HG03108 (cell line): ENCODE data around the gene OLFML2B.
A peak's percentile ranks its signal among the peaks of the same experiment; 100 is the strongest.
"Not testable (repeated sequence)": the region's sequence is repeated elsewhere in the genome, so short reads cannot be mapped to it uniquely, and the experiment has no call there.

Experiments used
- ATAC-seq: cut with Tn5 transposase; IDR thresholded peaks from one replicate; pipeline ENCODE4 v1.9.1; 2021; ENCODE audit warnings: moderate library complexity; ENCODE audit not compliant: unreplicated experiment

The OLFML2B gene

DNA sequence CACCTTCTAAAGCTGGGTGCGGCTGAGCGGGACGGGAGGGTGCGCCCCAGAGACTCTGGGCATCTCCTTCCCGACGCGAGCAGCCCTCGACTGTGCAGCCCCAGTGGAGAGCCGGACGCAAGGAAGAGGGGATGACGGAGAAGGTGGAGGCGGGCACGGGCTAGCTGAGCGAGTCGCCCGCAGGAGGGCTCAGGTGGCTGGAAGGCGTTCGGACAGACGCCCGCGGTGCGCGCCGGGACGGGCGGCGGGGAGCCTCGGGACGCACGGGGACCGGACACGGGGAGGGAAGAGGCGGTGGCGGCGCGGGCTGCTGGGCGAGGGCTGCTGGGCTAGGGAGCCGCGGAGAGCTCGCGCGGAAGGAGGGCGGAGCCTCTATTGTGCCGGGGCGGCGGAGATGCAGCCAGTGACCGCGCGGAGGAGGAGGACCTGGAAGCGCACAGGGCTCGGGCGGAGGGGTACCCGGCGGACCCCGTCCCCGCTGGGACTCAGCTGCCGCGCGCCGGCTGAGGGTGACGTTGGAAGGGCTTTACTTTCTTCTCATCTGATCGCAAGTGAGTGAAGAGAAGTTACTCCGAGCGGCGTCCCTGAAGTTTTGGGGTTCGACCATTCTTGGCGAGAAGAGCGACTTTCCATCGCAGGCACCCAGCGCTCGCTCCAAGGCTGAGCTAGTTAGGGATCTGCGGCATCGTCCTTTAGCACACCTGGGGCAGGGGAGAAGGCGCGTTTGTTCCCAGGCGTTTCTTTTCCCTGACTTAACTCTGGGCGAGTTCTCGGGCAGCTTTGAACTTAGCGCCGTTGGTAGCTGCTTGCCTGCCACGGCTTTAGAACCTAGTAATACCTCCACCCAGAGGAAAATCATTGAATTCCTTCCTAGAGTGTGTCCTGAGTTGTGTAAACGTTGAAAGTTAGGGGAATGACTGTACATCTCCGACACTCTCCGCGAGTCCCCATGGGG is at the start of gene OLFML2B:
Gene OLFML2B, minus strand, starts transcription at position 323 of the 955 bp plus-strand sequence. CDS start 439 bp downstream, outside the sequence.
- ATAC-seq, result peak; percentile 57

DNA sequence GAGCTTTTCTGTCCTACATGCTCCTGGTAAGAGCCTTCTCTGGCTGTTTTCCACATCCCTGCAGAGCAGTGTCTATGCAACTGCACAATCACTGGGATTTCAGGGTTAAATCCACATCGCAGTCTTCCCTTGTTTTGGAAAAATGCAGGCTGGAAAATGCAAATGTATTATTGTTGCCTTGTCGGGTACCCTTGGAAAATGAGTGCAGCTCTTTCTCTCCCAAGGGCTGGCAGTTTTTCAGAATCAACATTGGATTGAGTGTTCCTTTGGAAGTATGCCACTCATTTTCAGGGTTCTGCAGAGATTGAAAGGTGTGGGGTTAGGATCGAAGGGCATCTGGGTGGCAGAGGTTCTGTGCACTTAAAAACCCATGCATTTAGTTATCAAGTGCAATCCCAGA is 49.1 kb upstream of the OLFML2B start:
- ATAC-seq, result no peak

DNA sequence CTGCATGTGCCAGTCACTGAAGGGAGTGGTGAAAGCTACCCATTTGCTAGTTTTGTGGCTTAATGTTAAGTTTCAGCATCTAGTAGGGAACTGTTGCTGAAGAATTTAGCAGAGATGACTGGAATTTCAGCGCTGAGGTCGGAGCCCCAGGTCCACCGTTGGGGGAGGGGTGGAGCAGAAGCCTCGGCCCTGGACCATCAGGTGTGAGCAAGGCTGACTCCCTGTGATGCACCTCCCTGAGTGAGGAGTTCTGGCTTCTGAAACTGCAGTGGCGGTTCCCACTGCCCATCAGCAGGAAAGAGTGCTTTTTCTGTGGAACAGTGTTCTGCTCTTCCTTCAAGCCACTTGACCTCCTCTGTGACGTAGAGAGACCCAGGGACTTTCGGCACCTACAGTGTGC is 47.2 kb upstream of the OLFML2B start:
- ATAC-seq, result no peak

DNA sequence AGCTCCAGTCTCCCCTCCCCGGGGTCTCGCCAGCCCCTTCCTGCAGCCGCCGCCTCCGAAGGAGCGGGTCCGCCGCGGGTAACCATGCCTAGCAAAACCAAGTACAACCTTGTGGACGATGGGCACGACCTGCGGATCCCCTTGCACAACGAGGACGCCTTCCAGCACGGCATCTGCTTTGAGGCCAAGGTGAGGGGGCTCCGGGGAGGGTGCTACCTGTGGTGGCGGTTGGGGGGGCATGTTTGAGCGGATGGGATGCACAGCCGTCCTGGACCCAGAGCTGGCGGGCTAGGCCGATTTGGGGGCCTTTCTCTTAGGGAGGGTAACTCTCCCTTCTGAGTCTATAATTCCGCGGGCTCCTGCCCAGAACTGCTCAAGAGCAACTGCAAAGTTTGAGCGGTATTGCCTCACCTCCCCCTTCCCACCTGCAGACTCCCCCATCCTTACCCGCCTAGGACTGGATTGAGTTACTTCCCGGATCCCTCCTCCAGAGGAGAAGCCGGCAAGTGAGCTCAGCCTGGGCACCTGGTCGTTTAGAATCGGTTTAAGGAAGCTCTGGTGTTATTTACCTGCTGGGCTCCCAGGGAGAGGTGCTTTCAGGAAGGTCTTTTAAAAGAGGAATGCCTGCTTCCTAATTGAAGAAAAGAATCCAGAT is 46.6 kb upstream of the OLFML2B start:
- no peak for ATAC-seq

DNA sequence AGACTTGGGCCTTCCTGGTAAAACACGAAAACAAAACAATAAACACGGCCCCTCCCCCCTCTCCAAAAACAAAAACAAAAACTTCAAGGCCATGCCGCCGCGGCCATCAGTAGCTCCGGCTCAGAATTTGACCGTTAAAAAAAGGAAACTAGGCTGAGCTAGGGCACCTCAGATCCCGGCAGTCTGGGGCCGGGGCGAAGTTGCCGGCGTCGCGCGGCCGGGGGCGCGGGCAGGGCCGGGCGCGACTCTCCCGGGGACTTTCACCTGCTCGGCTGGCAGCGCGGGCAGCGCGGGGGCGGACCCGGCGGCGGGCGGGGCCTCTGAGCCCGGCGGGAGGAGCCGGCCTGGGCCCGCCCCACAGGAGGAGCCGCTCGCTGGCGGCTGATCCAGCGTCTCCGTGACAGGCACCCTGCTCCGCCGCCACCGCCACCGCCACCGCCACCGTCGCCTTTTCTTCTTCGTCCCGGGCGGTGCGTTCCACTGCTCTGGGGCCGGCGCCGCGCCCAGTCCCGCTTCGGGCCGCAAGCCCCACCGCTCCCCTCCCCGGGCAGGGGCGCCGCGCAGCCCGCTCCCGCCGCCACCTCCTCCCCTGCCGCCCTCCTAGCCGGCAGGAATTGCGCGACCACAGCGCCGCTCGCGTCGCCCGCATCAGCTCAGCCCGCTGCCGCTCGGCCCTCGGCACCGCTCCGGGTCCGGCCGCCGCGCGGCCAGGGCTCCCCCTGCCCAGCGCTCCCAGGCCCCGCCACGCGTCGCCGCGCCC is 45.8 kb upstream of the OLFML2B start, which contains the start of gene NOS1AP:
Gene NOS1AP, plus strand, starts transcription at position 358 of the 760 bp plus-strand sequence. CDS start 487 bp downstream, outside the sequence.
- ATAC-seq, result peak; percentile 98

DNA sequence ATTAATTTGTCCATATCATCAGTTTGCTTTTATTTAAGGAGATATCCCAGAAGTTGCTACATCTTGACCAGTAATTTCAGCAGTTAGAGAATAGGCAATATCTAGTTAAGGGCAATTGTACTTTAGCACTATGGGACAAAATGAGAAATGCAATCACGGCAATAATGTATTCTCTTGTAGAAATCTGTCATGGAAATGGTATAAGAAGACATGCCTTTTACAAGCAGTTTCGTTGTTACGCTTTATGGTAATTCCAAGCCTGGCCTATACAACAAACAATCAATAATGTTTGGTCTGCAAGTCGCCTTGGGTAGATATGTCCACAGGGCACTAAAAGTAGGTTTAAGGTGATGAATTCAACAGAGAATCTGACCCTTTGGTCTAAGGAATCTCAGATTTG is 44.6 kb upstream of the OLFML2B start:
- ATAC-seq, result no peak

DNA sequence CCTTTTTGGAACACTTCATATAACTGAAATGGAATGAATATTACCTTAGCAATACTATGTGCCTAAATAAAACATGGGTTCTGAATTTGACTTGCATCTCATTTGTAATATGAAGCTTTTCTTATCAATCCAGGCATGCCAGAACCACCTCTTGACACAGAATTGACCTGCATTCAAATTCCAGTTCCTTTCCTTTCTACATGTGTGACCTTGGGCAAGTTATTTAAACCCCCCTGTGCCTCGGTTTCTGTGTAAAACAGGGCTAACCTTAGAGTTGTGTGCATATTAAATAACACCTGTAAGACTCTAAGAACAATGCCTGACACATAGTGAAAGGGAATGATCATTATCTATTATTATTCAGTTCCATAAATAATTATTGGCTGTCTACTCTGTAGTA is 43.8 kb upstream of the OLFML2B start:
- ATAC-seq, result no peak

DNA sequence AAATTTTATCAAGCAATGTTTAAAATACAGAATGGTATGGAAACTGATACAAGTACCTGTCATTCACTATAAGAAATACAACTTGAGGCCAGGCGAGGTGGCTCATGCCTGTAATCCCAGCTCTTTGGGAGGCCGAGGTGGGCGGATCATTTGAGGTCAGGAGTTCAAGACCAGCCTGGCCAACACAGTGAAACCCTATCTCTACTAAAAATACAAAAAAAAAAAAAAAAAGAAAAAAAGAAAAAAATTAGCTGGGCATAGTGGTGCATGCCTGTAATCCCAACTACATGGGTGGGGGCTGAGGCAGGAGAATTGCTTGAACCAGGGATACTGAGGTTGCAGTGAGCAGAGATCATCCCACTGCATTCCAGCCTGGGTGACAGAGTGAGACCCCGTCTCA is 43.2 kb upstream of the OLFML2B start:
- not testable (repeated sequence) for ATAC-seq

DNA sequence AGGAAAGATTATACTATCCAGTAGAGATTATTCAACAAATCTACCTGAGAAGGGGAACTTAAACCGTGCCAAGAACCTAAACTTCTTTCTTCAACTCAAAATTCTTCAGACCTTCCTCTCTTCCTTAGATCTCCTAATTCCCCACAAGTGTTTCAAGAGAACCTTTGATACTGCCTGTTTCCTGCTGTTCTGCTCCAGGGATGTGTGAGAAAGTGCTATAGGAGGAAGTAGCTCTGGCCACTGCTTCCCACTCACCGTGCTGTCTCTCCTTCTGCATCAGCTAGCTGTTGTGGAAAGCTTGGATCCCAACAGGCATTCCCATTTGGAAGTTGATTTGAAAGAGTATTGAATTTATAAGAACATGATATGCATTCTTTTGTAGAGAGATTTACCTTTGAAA is 41.3 kb upstream of the OLFML2B start:
- no peak for ATAC-seq

DNA sequence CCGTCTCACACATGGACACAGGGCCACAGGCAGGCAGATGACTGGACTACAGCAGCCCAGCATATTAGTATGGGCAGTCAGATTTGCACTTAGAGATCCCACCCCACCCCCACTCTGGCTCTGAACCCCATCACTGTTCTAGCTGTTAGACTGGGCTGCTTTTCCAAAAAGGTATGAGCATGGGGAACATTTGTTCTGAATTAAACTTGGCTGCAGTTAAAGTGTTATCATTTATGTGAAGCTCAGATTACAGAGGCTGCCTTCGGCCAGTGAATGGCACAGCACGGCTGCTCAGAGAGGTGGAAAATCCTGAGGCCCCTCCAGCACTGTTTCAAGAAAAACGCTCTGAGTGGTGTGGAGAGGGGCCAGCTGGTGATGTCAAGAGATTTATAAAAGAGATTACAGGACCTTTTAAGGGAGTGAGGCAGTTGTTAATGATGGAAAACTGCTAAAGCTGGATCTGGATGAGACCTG is 38.9 kb upstream of the OLFML2B start:
- no peak for ATAC-seq

DNA sequence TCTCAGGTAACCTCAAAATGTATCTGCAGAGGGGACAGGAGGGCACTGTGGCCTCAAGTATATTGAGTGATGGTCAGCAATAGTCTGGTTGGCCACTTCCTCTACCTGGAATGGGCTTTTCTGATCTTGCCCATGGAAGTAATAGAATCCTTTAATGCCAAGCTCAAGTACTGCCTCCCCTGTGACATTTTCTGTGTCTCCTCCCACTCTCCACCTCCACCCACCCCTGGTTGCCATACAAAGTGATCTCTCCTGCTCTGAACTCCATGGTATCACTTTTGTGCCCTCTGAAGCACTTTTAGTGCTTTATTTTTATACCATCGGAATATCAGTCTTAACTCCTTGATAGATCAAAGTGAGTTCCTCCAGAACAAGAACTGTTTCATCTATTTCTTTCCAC is 36.6 kb upstream of the OLFML2B start:
- no peak for ATAC-seq

DNA sequence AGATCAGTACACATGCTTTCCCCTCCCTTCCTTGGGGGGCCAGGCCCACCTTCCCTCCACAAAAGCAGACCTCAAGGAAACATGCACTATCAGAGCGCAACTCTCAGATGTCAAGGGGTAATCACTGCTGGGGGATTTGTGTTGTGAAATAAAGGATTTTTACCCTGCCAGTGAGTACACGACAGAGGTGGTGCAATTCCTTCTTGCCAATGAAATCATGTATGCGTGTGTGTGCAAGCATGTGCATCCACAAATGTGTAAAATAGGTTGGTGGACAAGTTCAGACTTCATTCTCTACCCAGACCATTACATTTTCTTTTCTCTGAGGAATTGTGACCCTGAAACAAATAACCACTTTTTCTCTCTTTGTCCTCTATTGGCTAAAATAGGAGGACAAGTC is 36.1 kb upstream of the OLFML2B start:
- no peak for ATAC-seq

DNA sequence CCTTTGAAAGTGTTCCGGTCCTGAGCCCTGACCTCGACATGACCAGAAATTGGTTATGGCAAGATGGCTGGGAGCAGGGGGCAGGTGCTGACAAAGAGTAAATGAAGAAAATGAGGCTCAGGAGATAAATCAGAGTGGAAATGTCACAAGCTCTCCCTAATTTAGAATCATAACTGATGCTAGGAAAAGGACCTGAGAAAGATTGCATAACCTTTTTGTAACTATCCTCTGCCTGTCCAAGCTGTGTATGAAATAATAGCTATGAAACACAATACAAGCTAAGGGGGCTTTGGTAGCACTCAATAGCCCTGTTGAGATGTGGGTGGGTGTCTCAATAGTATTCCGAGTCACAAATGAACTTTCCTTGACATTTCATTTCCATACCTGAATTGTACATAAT is 32.9 kb upstream of the OLFML2B start:
- ATAC-seq, result no peak

DNA sequence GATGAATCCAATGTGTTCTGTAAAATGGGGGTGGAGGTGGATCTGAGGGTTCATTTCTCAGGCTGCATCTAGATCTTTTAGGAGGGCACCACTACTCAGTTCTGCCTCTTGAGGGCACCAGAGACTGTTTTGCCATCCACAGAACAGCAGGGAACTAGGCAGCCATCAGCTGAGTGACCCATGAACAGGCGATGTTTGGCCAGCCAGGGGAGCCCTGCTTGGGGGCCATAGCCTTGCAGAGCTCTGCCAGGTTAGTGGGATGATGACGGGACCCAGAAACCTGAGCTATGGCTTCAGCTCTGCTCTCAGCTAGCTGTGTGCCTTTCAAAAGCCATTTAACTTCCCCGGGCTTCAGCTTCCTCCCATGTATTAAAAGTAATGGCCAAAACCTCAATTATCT is 32.4 kb upstream of the OLFML2B start:
- ATAC-seq, result no peak

DNA sequence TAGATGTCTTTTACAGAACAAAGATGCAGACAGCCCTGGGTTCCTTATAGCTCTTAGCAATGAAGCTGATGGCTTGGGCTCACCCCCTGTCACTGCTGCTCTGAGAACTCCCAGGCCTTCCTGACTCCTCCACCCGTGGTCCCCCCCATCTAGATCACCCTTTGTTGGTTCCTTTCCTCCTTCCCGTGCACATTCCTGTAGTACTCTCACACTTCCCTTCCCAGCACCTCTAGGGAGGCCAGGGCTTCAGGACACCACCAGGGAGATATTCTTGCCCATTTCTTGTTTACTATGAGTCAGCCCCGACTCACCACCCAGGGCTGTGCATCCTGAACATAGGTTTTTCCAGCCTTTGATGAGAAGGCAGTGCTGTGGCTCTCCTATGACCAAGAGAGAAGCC is 31.4 kb upstream of the OLFML2B start:
- ATAC-seq, result no peak

DNA sequence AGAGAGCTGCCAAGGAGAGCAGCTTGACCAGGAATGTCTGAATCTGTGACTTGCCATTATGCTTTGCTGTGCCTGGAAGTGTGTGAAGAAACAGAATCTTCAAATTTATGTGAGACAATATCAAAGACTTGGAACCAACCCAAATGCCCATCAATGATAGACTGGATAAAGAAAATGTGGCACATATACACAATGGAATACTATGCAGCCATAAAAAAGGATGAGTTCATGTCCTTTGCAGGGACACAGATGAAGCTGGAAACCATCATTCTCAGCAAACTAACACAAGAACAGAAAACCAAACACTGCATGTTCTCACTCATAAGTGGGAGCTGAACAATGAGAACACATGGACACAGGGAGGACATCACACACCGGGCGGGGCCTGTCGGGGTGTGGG is 30.3 kb upstream of the OLFML2B start:
- not testable (repeated sequence) for ATAC-seq

DNA sequence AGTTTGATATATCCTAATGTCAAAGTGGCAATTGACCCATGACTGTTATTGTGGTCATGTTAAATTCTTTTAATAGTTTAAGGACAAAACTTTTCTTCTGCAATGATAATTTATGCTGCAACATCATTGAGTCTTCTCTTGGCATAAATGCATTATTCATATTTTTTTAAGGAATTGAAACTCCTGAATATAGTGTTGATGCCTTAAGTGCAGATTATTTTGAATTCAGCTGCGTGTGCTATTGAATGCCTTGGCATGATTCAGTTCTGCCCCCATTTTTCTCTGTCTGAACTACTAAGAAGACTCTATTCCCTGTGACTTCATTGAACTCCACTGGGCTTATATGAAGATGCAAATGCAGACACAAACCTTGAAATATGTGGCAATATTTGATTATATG is 23.3 kb upstream of the OLFML2B start:
- no peak for ATAC-seq

DNA sequence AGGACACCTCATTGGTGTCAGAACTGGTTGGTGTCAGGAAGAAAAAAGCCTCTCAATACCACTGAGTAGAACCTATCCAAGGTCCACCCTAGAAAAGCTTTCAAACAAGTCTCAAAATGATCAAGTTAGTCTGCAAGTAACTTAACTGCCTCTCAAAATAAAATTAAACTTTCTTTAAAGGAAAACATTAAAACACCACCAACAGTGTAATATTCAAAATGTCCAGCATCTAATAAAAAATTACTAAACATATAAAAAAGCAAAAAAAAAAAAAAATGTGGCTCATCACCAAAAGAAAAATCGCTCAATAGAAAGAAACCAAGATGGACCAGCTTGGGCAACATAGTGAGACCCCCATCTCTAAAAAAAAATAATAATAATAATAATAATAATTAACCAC is 18.7 kb upstream of the OLFML2B start:
- no peak for ATAC-seq

DNA sequence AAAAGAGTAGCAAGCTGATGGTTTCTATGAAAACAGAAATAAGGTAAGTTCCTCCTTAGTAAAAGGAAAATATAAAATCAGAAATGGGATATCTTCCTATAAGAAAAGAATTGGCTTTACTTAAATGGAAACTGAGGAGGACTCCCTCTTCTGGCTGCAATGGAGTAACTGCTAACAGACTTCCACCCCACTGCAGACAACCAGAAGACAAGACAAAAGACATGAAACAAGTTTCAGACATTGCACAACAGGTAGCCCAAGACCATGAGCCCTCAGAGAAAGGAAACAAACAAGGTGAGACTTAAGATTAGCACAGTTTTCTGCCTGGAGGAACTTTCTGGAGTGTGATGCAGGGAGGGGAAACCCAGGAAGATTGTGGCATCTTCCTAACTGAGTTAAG is 17.0 kb upstream of the OLFML2B start:
- no peak for ATAC-seq

DNA sequence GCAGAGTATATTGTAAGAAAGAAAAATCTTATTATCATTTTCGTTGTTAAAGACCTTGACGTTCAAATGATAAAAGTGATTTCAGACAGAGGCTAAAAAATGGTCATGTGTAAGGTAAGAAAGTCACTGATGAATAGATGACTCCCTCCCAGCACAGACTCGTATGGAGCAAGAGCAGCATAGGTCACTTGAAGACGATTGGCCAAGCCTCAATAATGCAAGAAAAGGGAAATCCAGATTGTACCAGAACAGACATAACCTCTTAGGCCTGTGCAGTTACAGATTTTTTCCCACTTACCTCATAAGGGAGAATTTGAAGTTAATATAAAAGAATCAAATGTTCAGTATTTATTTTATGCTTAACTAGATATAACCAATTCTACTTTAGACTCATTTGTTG is 16.3 kb upstream of the OLFML2B start:
- no peak for ATAC-seq

DNA sequence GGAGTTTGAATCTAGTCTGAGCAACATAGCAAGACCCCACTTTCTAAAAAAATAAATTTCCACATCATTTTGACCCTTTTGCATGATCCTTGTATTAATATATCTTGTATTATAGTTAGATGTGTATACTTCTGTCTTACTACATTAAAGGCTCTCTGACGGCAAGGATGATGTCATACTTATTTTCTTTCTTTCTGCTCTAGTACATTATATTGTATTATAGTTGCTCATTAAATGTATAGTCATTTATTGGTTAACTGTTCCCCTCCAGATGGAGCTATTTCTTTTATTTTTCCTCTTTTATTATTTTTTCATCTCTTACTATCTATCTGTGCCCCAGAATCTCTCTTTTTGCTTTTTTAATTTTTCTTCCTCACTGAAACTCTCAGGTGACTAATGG is 15.0 kb upstream of the OLFML2B start:
- ATAC-seq, result no peak
